GM12892 (cell line): Measurements from ENCODE around the gene SMO.

ENCODE experiments used
- POLR2A ChIP-seq: IDR thresholded peaks from 2 replicates; pipeline ENCODE4 v1.6.1; 2011; ENCODE audit warnings: low read depth, low read length, control low read depth
- POLR2AphosphoS5 ChIP-seq: IDR thresholded peaks from 2 replicates; pipeline ENCODE4 v1.6.1; 2011; ENCODE audit warnings: low read depth, low read length, control low read depth

GRCh38 chr7:129222064-129222463 lies 33.6 kb downstream of the SMO start:
- TF ChIP-seq POLR2AphosphoS5 (no peak), POLR2A (no peak)
